ENCODE data around the gene NUP93. TPM values are rescaled to one million over a fixed set of nuclear protein-coding genes. Genes with fewer than 3 reads are reported as not detected.

The NUP93 gene
- total RNA-seq, 1 donor from 2014 or later = 92.9 TPM

GRCh38 chr16:56830669-56831068 is 100.7 kb downstream of the NUP93 start:
- DNase-seq (ENCODE audit: low spot score) = no peak
- TF ChIP-seq, protein P1, sequence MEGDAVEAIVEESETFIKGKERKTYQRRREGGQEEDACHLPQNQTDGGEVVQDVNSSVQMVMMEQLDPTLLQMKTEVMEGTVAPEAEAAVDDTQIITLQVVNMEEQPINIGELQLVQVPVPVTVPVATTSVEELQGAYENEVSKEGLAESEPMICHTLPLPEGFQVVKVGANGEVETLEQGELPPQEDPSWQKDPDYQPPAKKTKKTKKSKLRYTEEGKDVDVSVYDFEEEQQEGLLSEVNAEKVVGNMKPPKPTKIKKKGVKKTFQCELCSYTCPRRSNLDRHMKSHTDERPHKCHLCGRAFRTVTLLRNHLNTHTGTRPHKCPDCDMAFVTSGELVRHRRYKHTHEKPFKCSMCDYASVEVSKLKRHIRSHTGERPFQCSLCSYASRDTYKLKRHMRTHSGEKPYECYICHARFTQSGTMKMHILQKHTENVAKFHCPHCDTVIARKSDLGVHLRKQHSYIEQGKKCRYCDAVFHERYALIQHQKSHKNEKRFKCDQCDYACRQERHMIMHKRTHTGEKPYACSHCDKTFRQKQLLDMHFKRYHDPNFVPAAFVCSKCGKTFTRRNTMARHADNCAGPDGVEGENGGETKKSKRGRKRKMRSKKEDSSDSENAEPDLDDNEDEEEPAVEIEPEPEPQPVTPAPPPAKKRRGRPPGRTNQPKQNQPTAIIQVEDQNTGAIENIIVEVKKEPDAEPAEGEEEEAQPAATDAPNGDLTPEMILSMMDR (IDR thresholded peaks at IDR 0.05; ENCODE audit: unreplicated experiment) = no peak
- peaks cover 19% of the 10 kb centered on the region for H3K36me3 Mint-ChIP-seq (ENCODE audit: low read depth, unreplicated experiment)
- no peak overlapping the region for H3K27ac Mint-ChIP-seq (ENCODE audit: unreplicated experiment)
- no peaks in the 10 kb centered on the region for H3K9me3 Mint-ChIP-seq (ENCODE audit: unreplicated experiment)
- H3K4me1 Mint-ChIP-seq (ENCODE audit: unreplicated experiment) = no peaks in the 10 kb centered on the region
- H3K4me3 Mint-ChIP-seq (ENCODE audit: unreplicated experiment) = no peak overlapping the region
- no peaks in the 10 kb centered on the region for H3K27me3 Mint-ChIP-seq (ENCODE audit: unreplicated experiment)

DNA sequence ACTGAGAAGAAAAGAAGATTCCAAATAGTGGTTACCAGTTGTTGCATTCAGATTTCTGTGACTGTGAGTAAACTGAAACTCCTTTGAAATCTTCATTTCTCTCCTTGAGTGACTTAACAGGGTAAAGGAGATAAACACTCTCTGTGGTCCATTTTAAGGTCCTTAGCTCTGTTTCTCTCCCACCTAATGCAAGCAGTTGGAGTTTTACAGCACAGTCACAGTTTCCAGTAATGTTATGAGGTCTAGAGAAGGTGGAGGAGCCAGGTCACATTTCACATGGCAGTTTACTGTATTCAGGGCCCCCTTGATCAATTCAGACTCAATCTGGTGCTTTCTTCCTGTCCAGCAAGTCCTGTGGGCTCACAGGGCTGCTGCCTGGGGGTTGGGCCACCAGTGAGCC is 102.8 kb downstream of the NUP93 start:
- no peaks in the 10 kb centered on the region for H3K9me3 Mint-ChIP-seq (ENCODE audit: unreplicated experiment)

GRCh38 chr16:56833243-56833970 is 103.5 kb downstream of the NUP93 start:
- no peaks in the 10 kb centered on the region for H3K27me3 Mint-ChIP-seq (ENCODE audit: unreplicated experiment)
- TF ChIP-seq, protein P1 (IDR thresholded peaks at IDR 0.05; ENCODE audit: unreplicated experiment) = no peak
- no peak overlapping the region for H3K4me3 Mint-ChIP-seq (ENCODE audit: unreplicated experiment)
- H3K9me3 Mint-ChIP-seq (ENCODE audit: unreplicated experiment) = no peaks in the 10 kb centered on the region
- H3K27ac Mint-ChIP-seq (ENCODE audit: unreplicated experiment) = no peak overlapping the region
- DNase-seq (ENCODE audit: low spot score) = no peak
- peaks cover 3% of the 10 kb centered on the region for H3K4me1 Mint-ChIP-seq (ENCODE audit: unreplicated experiment)
- peaks cover 23% of the 10 kb centered on the region for H3K36me3 Mint-ChIP-seq (ENCODE audit: low read depth, unreplicated experiment)

More for the DNA sequence above, 102.8 kb downstream of the NUP93 start:
- Mint-ChIP-seq H3K27me3 (ENCODE audit: unreplicated experiment) (no peaks in the 10 kb centered on the region), H3K27ac (ENCODE audit: unreplicated experiment) (no peak overlapping the region), H3K4me1 (ENCODE audit: unreplicated experiment) (no peaks in the 10 kb centered on the region), H3K4me3 (ENCODE audit: unreplicated experiment) (no peak overlapping the region), H3K36me3 (ENCODE audit: low read depth, unreplicated experiment) (peaks cover 23% of the 10 kb centered on the region)
- DNase-seq (ENCODE audit: low spot score) = no peak
- TF ChIP-seq, protein P1 (IDR thresholded peaks at IDR 0.05; ENCODE audit: unreplicated experiment) = no peak

DNA sequence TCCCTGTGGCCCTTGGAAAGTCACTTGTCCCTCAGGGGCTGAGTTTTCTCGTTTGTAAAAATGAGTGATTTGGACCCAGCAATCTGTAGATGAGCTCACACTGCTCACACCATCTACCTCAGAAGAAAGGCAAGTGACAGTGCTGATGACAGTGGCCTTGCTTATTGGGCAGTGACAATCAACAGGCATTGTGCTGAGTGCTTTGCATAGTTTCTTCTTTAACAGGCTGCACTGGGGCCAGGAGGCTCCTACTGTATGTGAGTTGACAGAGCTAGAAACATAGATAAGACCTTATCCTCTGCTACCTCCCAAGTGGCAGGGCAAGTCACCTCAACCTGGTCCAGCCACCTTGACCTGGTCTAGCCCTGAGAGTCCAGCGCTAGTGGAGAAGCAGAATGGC is 105.4 kb downstream of the NUP93 start:
- Mint-ChIP-seq H3K27me3 (ENCODE audit: unreplicated experiment) (no peaks in the 10 kb centered on the region), H3K9me3 (ENCODE audit: unreplicated experiment) (no peaks in the 10 kb centered on the region), H3K4me3 (ENCODE audit: unreplicated experiment) (no peak overlapping the region), H3K4me1 (ENCODE audit: unreplicated experiment) (peaks cover 20% of the 10 kb centered on the region), H3K27ac (ENCODE audit: unreplicated experiment) (no peak overlapping the region), H3K36me3 (ENCODE audit: low read depth, unreplicated experiment) (peaks cover 17% of the 10 kb centered on the region)
- TF ChIP-seq, protein P1 (IDR thresholded peaks at IDR 0.05; ENCODE audit: unreplicated experiment) = no peak
- DNase-seq (ENCODE audit: low spot score) = no peak

- no peaks in the 10 kb centered on the region for H3K9me3 Mint-ChIP-seq (ENCODE audit: unreplicated experiment)
- no peak for DNase-seq (ENCODE audit: low spot score)
- TF ChIP-seq, protein P1 (IDR thresholded peaks at IDR 0.05; ENCODE audit: unreplicated experiment) = no peak
- H3K4me3 Mint-ChIP-seq (ENCODE audit: unreplicated experiment) = no peak overlapping the region
- no peaks in the 10 kb centered on the region for H3K27me3 Mint-ChIP-seq (ENCODE audit: unreplicated experiment)
- H3K27ac Mint-ChIP-seq (ENCODE audit: unreplicated experiment) = no peak overlapping the region
- peaks cover 19% of the 10 kb centered on the region for H3K36me3 Mint-ChIP-seq (ENCODE audit: low read depth, unreplicated experiment)
- peaks cover 21% of the 10 kb centered on the region for H3K4me1 Mint-ChIP-seq (ENCODE audit: unreplicated experiment)
Observed at GRCh38 chr16:56836410-56837230, 106.7 kb downstream of the NUP93 start.
